NCI-H2227 (cell line): ENCODE results near the gene GAL.

Experiments
- DNase-seq: peaks from one replicate; lab custom pipeline; 2025; ENCODE audit not compliant: unreplicated experiment; lab: John Stamatoyannopoulos, UW

The GAL gene

DNA sequence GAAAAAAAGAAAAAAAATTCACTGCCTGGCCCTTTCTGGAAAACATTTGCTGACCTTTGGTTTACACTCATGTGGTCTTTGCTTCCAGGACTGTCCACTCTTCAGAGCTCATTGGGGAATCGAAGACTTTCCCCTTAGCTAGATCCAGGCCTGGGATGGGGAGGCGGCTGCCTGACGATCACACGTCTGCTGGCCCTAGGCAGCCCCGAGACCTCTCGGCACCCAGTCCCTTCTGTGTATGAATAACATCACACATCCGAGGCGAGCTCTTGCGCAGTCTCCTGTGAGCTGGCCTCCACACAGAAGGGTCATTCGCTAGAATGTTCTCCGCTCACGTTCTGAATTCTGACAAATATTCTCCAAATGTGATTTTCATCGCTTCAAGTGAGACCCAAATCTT, 25.7 kb upstream of the GAL start:
- peak; percentile 51 for DNase-seq

DNA sequence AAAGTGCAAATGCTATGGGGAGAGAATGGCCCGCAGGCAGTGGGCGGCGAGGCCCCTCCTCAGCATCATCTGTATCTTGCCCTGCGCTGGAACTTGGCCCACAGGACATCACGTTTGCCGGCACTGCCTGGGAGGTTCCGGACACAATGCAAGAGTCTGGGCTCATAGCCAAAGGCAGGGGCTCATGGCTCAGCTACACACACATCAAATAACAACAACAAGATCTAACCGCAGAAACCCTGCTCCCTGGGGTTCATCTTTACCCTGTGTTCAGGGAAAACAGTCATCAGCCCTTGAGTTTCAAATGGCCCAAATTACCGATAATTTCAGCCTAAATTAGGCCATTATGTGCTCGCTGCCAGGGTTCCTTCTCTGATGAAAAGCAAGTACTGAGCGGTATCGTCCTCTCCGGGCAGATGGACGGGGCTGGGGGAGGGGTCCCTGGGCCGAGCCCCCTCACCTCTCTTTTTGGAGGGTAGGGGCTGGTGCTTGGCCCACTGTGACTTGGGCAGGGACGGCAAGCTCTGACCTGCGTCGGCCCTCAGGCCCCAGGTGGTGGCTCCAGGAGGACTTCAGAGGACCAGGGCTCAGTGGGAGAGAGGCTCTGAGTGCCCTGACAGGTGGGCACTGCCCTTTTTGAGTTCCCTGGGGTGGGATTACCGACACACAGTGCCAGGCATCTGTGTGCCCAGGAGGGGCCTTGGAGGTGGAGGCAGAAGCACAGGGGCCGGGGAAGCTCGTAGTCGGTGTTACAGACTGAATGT, 25.0 kb upstream of the GAL start:
- DNase-seq: peak; percentile 96

DNA sequence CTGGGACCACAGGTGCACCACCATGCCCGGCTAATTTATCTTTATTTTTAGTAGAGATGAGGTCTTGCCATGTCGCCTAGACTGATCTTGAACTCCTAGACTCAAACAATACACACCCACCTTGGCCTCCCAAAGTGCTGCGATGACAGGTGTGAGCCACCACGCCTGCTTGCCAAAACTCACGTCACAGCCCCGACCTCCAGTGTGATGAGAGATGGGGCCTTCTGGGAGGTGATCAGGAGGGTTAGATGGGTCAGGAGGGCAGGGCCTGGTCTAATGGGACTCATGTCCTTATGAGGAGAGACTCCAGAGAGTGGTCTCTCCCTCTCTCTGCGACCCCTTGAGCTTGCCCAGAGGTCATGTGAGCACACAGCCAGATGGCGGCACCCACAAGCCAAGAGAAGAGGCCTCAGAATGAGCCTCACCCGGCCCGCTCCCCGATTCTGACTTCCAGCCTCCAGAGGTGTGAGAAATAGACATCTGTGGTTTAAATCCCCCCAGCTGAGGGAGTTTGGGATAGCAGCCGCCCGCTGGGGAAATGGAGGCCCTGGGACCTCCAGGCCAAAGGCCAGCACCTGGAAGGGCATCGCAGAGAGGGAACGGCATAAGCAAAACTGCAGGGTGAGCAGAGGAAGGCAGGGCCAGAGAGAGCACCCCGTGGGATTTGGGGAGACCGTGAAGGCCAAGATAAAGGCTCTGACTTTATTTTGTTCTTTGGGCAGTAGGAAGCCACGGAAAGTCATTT, 24.1 kb upstream of the GAL start:
- no peak for DNase-seq

DNA sequence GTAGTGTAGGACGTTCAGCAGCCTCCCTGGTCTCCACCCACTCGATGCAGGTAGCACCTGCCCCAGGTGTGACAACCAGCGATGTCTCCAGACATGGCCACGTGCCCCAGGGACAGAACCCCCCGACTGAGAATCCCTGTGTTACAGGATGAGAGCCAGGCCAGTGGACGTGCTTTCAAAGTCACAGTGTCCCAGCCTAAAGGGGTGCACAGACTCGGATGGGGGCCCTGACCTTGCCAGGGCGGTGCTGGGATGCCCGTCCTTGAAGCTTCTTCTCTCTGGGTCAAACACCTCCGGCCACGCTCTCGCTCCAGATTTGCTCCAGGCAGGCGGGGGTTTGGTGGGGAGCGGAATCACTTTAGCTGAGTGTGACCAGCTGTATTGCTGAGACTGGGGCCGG, 23.3 kb upstream of the GAL start:
- no peak for DNase-seq

DNA sequence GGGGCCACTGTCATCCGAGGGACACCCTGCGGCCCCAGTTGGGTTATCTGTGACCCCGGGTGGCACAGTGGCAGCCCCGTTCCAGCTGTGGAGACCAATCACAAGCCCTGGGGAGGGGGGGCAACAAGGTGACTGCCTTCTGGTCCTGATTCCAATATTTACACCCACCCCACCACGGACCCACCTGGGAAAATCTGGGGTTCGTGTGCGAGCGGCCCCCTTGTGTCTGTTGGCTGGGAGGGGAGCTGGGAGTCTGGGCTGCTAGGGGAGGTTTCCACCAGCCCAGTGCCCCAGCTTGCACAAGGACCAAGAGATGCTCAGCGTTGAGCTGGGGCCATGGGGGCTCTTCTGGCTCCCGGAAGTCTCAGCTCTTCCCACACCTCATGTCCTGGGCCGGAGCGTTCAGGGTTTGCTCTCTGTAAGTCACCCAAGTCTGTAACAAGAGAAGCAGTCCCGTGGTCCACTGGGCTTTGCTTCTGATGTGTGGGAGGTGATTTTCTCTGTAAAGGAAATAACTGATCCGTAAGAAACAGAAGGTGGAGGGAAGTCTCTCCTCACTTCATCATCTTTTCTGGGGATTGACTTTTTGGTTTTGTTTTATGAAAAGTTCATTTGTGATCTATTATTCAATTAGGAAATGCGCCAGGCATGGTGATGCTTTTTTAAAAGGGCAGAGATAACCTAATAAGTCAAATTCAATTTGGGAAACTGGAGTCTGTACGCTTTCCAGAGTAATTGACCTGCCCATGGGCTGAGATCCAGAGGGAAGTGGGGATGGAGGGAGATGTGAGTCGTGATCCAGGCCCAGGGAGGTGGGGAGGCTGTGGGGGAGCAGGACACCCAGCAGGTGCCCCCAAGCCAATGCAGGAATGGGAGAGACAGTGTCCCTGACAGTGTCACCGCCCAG, 22.4 kb upstream of the GAL start:
- no peak for DNase-seq

DNA sequence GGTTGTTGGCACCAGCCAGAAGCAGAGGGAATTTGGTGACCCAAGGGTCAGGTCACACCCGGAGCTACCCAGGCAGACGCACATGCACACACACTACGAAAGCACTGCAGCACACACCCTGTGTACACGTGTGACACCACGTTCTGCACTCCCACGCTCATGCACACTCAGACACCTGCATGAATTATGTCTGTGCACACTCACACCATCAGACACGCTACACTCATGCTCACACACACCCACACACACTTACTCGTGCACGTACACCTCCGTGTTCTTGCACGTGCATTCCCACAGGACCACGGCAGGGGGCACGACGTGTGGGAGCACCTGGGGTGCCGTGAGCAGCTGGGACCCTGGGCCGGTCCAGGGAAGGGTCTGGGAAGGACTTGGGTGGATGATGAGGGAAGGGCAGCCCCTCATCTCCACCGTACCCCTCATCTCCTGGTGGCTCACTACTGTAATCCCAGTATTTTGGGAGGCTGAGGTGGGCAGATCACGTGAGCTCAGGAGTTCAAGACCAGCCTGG, 20.8 kb upstream of the GAL start:
- DNase-seq: no peak

DNA sequence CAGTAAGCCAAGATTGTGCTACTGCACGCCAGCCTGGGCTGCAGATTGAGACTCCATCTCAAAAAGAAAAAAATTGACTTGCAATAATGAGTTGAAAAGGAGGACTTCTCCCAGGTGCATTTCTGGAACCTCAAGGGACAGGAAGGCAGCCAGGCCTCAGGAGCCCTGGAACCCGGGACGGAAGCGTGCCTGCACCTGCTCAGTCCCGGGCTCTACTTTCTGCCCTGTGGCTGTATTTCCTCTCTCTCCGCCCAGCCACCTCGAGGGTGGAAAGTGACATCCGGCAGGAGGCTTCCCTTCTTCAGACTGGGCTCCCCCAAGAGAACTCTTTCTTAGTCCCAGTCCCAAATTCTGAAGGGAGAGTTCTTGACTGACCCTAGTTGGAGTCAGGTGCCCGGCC, 20.2 kb upstream of the GAL start:
- DNase-seq: no peak

DNA sequence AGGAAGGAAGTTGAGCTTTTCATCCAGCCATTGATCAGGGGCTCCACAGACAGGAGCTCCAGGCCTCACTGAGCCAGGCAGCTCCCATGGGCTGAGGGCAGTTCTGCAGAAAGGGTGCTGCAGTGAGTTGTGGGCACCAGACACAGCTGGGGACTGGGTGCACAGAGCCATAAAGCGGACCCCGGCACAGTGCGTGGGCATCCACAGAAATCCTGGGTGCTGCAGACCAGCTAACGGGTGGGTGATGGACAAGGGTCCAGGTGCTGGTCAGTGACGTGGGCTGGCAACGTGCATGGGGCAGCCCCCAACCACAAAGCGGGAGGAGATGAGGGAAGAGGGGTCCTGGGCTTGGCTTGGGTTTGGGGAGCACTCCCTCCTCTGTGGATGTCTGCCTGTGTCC, 19.4 kb upstream of the GAL start:
- no peak for DNase-seq

DNA sequence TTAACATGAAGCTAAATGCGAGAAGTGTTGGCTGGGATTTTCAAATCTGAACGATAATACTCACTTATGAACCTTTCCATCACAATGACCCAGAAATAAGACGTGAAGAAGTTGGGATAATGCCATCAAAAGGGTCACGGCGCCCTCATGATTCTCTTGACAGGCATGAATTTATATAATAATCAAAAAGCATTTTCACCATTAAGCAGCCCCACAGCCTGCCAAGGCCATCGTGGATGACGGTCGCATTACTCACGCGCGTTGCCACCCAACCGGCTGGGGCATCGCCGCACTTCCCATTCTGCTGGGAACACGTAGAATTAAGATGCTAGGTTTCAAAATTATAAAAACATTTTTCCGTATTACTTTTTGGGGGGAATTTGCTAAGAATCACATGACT, 18.9 kb upstream of the GAL start:
- no peak for DNase-seq

DNA sequence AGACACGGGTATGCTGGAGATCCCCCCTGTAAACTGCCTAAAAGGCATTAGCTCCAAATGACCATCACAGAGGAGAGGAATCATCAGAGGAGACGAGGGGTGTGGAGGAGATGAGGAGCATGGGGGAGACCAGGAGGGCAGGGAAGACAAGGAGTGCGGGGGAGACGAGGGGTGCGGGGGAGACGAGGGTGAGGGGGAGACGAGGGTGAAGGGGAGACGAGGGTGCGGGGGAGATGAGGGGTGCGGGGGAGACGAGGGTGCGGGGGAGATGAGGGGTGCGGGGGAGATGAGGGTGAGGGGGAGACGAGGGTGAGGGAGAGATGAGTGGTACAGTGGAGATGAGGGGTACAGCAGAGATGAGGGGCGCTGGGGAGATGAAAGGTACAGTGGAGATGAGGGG, 17.5 kb upstream of the GAL start:
- DNase-seq: no peak

DNA sequence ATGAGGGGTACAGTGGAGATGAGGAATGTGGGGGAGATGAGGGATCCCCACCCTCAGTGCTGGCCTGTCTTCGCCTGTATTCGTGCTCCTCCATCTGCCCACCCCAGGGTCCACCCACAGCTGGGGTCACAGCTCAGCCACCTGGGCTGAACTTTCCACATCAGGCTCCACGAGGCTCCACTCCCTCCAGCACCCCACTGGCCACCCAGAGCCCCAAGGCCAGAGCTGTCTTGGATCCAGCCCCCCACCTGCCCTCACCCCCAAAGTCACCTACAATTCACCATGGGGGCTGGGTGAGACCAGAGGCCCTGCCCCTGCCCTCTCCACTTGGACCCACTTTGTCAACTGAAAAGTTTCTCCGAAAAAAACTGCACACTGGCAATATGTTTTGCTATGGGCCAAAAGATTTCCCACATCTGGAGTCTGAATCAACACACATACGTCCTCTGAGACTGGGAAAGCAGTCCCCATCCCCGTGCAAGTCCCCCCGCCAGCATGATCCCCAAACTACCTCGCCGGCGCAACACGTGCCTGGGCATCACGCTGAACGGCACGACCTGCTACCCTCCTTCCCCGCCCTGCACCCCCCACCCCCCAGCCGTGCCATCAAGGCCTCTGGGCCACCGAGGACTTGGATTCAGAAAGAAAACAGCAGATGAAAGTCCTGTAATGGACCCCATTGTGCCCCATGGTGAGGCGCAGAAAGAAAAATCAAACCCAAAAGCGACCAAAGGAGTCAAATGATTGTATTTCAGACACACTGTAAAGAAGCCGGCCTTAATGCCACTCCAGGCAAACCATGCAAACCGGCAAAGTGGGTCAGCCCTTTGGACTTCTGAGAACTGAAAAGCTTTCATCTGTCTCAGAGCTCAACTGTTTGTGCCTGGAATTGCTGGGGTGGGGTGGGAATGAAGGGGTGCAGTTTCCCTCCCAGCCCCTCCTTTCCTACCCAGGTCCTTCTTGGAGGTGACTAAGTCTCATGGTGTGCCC, 16.5 kb upstream of the GAL start:
- DNase-seq: no peak

DNA sequence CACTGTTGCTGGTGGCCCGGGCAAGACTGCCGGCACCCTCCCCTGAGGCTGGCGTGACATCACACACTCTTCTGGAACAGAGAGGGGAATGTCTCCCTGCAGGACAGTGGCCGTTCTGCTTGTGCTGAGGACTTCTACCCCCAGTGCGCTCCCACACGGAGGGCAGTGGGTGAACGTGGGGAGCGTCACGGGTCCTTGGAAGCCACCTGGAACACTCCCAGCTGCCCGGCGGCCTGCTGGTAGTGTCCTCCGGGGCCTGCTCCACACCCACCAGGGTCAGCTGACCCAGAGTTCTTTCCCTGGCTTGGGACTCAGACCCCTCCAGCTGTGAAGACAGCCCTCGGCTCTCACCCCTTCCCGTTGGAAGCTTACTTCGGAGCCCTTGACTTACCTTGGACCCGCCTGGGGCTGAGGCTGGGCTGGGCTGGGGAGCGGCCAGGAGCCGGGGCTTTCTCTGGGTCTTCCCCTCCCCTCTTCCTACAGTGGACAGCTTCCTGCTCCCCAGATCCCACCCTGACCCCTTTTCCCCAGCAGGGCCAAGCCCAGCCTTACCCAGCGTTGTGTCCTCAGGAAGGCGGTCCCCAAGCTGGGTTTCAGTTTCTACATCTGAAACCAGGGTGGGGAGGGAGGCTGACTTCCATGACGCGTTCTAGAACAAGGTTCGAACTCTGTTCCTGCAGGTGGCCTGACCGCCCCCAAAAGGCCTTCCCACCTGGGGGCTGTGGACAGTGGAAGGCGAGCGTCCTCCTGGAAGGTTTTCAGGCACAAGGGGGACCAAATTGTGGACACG, 14.8 kb upstream of the GAL start:
- no peak for DNase-seq

DNA sequence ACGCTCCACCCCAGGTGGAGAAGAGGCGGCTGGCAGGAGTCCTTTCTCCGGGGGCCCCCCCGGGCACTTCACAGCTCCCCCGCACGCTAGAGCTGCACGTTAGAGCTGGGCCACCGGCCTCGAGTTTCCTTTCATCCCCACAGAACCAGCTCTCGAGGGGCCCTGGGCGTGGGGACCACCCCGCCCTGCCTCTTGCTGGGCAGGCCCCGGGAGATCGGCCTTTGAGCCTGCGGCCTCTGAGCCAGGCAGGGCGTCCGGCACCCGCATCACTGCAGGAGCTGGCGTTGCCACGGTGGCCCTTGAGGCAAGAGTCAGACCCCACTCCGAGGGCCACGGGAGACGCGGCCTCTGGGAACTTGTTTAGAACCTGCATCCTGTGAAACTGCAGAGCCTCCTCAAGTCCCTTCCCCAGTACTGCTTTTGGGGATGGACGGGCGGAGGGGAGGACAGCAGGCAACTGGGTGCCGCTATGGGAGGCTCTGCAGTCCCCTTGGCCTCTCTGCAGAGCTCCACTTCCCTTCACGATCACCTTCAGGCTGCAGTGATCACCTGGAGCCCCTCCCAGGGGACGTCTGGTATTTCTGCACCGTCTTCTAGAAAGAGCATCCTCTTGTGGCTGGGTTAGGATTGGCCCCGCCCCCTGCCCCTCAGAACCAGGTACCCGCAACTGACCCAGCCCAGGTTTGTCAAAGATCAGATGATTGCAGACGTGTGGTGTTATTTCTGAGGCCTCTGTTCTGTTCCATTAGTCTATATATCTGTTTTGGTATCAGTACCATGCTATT, 13.9 kb upstream of the GAL start:
- no peak for DNase-seq

DNA sequence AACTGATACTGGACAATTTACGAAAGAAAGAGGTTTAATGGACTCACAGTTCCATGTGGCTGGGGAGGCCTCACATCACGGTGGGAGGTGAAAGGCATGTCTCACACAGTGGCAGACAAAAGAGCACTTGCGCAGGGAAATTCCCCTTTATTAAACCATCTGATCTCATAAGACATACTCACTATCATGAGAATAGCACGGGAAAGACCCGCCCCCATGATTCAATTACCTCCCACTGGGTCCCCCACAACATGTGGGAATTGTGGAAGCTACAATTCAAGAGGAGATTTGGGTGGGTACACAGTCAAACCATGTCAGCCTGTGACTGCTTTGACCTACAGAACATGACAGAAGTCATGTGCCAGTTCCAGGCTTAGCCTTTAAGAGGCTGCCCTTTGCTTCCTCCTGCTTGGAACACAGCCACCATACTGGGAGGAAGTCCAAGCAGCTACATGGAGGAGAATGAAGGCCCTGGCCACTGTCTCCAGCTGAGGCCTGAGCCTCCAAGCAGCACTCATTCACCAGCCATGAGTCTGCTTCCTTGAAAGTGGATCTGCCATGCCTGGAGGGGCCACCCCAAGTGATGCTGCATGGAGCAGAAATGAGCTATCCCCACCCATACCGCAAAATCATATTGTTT, 10.9 kb upstream of the GAL start:
- DNase-seq: no peak

DNA sequence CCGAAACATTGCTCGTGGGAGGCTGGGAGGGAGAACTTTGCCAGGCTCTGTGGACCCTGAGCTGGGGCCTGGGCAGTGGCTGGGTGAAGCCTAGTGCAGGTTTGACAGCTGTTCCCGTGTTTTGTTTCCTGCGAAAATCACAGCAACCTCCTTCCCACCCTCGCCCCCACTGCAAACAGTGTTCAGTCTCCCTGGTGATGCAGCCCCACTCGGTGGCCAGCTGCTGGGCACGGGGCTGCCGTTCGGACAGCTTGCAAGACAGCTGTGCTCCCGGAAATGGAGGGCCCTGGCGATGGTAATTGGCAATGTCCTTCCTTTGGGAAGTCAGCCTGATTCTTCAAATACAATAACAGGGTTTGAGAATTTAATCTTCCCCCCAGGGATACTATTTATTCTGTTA, 10.4 kb upstream of the GAL start:
- DNase-seq: no peak

DNA sequence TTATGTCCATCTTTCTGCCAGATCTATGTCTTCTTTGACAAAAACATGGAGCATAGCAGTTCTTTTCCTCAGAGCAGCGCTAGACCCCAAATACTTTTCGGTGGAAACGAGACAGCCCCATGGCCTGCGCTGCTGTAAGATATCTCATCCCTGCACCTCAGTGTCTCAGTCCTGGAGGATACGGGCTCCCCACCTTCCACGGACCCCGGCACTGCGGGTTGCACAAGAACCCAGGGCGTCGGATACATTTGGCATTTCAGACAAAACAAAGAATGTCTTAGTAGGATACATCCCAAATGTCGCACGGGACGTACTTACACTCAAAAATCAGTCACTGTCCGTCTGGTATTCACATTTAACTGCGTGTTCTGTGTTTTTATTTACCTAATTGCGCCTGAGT, 9.9 kb upstream of the GAL start:
- DNase-seq: no peak

DNA sequence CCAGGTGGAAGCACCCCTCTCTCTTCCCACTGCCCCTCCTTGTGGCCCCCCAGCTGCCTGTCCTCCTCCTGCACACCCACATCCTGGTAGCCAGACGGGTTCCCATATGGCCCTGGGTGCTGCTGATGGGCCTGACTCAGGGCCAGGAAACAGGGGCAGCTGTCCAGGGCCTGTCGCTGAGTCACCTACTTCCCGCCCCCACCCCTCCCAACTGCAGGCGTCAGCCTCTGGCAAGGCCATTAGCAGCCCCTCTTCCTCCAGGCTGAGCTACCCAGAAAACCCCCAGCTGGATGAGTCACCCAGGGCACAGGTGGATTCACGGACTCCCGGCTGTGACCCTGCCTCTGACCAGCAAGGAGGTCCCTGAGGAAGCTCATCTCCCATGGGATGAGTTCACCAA, 6.9 kb upstream of the GAL start:
- peak; percentile 56 for DNase-seq

DNA sequence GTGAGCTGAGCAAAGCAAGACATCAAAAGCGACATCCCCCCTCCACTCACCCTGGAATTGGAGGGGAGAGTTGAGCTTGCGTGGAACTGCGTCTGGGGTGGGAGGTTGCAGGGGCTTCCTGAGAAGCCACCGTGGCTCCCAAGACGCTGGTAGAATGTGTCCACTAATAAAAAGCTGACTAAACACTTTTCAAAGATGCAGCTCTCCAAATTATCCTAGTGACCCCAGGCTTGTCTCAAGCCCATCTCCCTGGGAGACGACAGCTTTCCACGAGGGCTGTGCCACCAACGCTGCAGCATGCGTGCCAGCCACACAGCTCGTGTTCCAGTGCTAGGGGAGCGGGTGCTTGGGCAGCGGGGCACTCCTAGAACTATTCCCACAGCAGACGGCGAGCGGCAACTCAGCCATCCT, 6.3 kb upstream of the GAL start:
- no peak for DNase-seq
